HepG2 (cell line): Measurements from ENCODE around the gene TRMT1. TPM values are rescaled to one million over a fixed set of nuclear protein-coding genes. Genes with fewer than 3 reads are reported as not detected.

Experiments
- ELF3 ChIP-seq: IDR thresholded peaks from 2 replicates; pipeline ENCODE4 v1.6.1; 2016; ENCODE audit warnings: missing genetic modification reagents, missing compliant biosample characterization
- GPBP1L1 ChIP-seq: sonication (generic); formaldehyde crosslinking; IDR thresholded peaks from 2 replicates; pipeline ENCODE4 v1.5.0; 2020; ENCODE audit warnings: mild to moderate bottlenecking, missing genetic modification reagents
- MED1 ChIP-seq: sonication (generic); formaldehyde crosslinking; IDR thresholded peaks from 2 replicates; pipeline ENCODE4 v1.4.0; 2020; ENCODE audit warnings: missing genetic modification reagents
- MYPOP ChIP-seq: sonication (generic); formaldehyde crosslinking; IDR thresholded peaks from 2 replicates; pipeline ENCODE4 v1.8.1; 2023; ENCODE audit warnings: mild to moderate bottlenecking, moderate library complexity, missing genetic modification reagents
- NCOA1 ChIP-seq: sonication (generic); formaldehyde crosslinking; IDR thresholded peaks from 2 replicates; pipeline ENCODE4 v1.9.0; 2021; ENCODE audit warnings: missing genetic modification reagents
- NR2F2 ChIP-seq: IDR thresholded peaks from 2 replicates; pipeline ENCODE4 v1.6.1; 2012; ENCODE audit warnings: low read depth, inconsistent platforms, borderline replicate concordance
- PAX8 ChIP-seq: sonication (generic); formaldehyde crosslinking; IDR thresholded peaks from 2 replicates; pipeline ENCODE4 v1.8.0; 2022; ENCODE audit warnings: mild to moderate bottlenecking, missing genetic modification reagents, borderline replicate concordance
- YEATS2 ChIP-seq: sonication (generic); formaldehyde crosslinking; IDR thresholded peaks from 2 replicates; pipeline ENCODE4 v1.4.0; 2020; ENCODE audit warnings: missing genetic modification reagents, borderline replicate concordance
- ZBTB8A ChIP-seq: sonication (generic); formaldehyde crosslinking; IDR thresholded peaks from 2 replicates; pipeline ENCODE4 v1.4.0; 2020; ENCODE audit warnings: mild to moderate bottlenecking, low read depth, missing genetic modification reagents, borderline replicate concordance
- ZNF143 ChIP-seq: sonication (generic); formaldehyde crosslinking; IDR thresholded peaks from 2 replicates; pipeline ENCODE4 v1.4.0; 2020; ENCODE audit warnings: missing genetic modification reagents
- ZNF276 ChIP-seq: sonication (generic); formaldehyde crosslinking; IDR thresholded peaks from 2 replicates; pipeline ENCODE4 v1.4.0; 2020; ENCODE audit warnings: mild to moderate bottlenecking, low read depth, missing genetic modification reagents
- ZNF646 ChIP-seq: sonication (generic); formaldehyde crosslinking; IDR thresholded peaks from 2 replicates; pipeline ENCODE4 v1.9.0; 2021; ENCODE audit warnings: mild to moderate bottlenecking, missing genetic modification reagents
- ZNF678 ChIP-seq: sonication (generic); formaldehyde crosslinking; IDR thresholded peaks from 2 replicates; pipeline ENCODE4 v1.4.0; 2020; ENCODE audit warnings: mild to moderate bottlenecking, missing genetic modification reagents
- ZNF703 ChIP-seq: sonication (generic); formaldehyde crosslinking; IDR thresholded peaks from 2 replicates; pipeline ENCODE4 v1.5.1; 2020; ENCODE audit warnings: missing genetic modification reagents, mild to moderate bottlenecking, moderate library complexity, borderline replicate concordance
- ZSCAN20 ChIP-seq: sonication (generic); formaldehyde crosslinking; IDR thresholded peaks from 2 replicates; pipeline ENCODE4 v1.4.0; 2020; ENCODE audit warnings: missing genetic modification reagents, mild to moderate bottlenecking, borderline replicate concordance
- polyA plus RNA-seq, 8 experiments: library from polyadenylated mRNA; depleted of rRNA in 3 of 8; stranded (reverse) in 7 of 8; unstranded in 1 of 8; fragments of >200 nt; fragmentation: Illumina TruSeq in 4 of 8; extraction: Trizol in 4 of 8; gene quantifications; 2 replicates each; pipeline versions ENCODE4 v1.2.1 to v1.2.3, GENCODE V29; 2011 to 2016; ENCODE audit warnings: low read depth in 4 of 8, missing spikeins in 1 of 8, mixed read lengths in 1 of 8; ENCODE audit not compliant: insufficient read depth in 1 of 8
- total RNA-seq, 5 experiments: library from RNA; depleted of rRNA; stranded (reverse); fragments of >200 nt; fragmentation: Illumina TruSeq; extraction: Trizol; gene quantifications; 2 replicates each; pipeline ENCODE4 v1.2.3, GENCODE V29; 2016; ENCODE audit warnings: low read depth in 1 of 5

Gene TRMT1
- total and polyA plus RNA-seq, 2 of the 13 experiments (the other 11 are each of a cell fraction or from before 2014, with no cell fraction given), result 35.5 to 44.1 TPM

GRCh38 chr19:13060964-13061927 is 55.3 kb downstream of the TRMT1 start (continued):
- TF ChIP-seq ZNF646 (CRISPR knock-in tag), result peak; percentile 77; the same call in 1 of the 2 replicates
- TF ChIP-seq GPBP1L1 (CRISPR knock-in tag), result no peak
- no peak for TF ChIP-seq ZBTB8A (CRISPR knock-in tag)
- no peak for TF ChIP-seq ZNF276 (CRISPR knock-in tag)
- TF ChIP-seq NCOA1 (CRISPR knock-in tag), result no peak
- TF ChIP-seq ELF3 (CRISPR knock-in tag), result peak; percentile 60; the same call in 1 of the 2 replicates
- no peak for TF ChIP-seq ZNF703 (CRISPR knock-in tag)
- TF ChIP-seq ZNF143 (CRISPR knock-in tag), result peak; percentile 35; the same call in 1 of the 2 replicates
- peak; percentile 20; the same call in 1 of the 2 replicates for TF ChIP-seq MYPOP
- TF ChIP-seq PAX8 (CRISPR knock-in tag), result no peak
- no peak for TF ChIP-seq YEATS2 (CRISPR knock-in tag)
- peak; percentile 76 for TF ChIP-seq MED1
- 0 out of 2 replicates have a peak, but pooled peaks have one; percentile 72 for TF ChIP-seq ZSCAN20
- TF ChIP-seq ZNF678 (CRISPR knock-in tag), result no peak
- no peak for TF ChIP-seq NR2F2
